RWPE2 (cell line): ENCODE results near the gene TTF2.

Source experiments
- ATAC-seq: fragments of 200-7000 bp; cut with Tn5 transposase; 3 replicates; pipeline ENCODE4 v1.9.1; 2021; ENCODE audit warnings: low read depth
- DNase-seq: peaks from one replicate; pipeline ENCODE4 v3.0.0-alpha.2; 2020; ENCODE audit warnings: low spot score
- H3K27ac ChIP-seq: fragments of 450-650 bp; 2 replicates; pipeline ENCODE4 v1.5.1; 2017; ENCODE audit warnings: mild to moderate bottlenecking; ENCODE audit not compliant: poor library complexity, severe bottlenecking
- H3K27me3 ChIP-seq: fragments of 250-450 bp; sonication (Bioruptor Pico); 2 replicates; pipeline ENCODE4 v1.5.1; 2021; ENCODE audit warnings: mild to moderate bottlenecking, moderate library complexity; ENCODE audit not compliant: insufficient read depth, poor library complexity, severe bottlenecking
- H3K36me3 ChIP-seq: fragments of 250-450 bp; sonication (Bioruptor Pico); 2 replicates; pipeline ENCODE4 v1.5.1; 2020; ENCODE audit warnings: low read depth, mild to moderate bottlenecking, moderate library complexity
- H3K4me1 ChIP-seq: fragments of 250-450 bp; sonication (Bioruptor Pico); 2 replicates; pipeline ENCODE4 v1.5.1; 2021; ENCODE audit warnings: mild to moderate bottlenecking, moderate library complexity; ENCODE audit not compliant: insufficient read depth, poor library complexity, severe bottlenecking
- H3K4me3 ChIP-seq: fragments of 250-450 bp; sonication (Bioruptor Pico); 2 replicates; pipeline ENCODE4 v1.5.1; 2021; ENCODE audit warnings: mild to moderate bottlenecking, moderate library complexity; ENCODE audit not compliant: severe bottlenecking
- H3K9me3 ChIP-seq: fragments of 250-450 bp; sonication (Bioruptor Pico); 2 replicates; pipeline ENCODE4 v1.5.1; 2021; ENCODE audit warnings: mild to moderate bottlenecking, moderate library complexity; ENCODE audit not compliant: severe bottlenecking
- TF ChIP-seq, protein P1 (sequence below): fragments of 450-650 bp; IDR thresholded peaks from one replicate; pipeline ENCODE4 v1.5.1; 2017; ENCODE audit warnings: mild to moderate bottlenecking, moderate library complexity; ENCODE audit not compliant: poor library complexity, severe bottlenecking

TTF2 gene

GRCh38 chr1:117135329-117135728, 75.2 kb downstream of the TTF2 start:
- Histone ChIP-seq H3K4me1 (no peaks in the 10 kb centered on the region), H3K4me3 (no peak overlapping the region), H3K9me3 (no peaks in the 10 kb centered on the region), H3K36me3 (no peaks in the 10 kb centered on the region), H3K27me3 (no peaks in the 10 kb centered on the region), H3K27ac (no peak overlapping the region)
- TF ChIP-seq, protein P1, sequence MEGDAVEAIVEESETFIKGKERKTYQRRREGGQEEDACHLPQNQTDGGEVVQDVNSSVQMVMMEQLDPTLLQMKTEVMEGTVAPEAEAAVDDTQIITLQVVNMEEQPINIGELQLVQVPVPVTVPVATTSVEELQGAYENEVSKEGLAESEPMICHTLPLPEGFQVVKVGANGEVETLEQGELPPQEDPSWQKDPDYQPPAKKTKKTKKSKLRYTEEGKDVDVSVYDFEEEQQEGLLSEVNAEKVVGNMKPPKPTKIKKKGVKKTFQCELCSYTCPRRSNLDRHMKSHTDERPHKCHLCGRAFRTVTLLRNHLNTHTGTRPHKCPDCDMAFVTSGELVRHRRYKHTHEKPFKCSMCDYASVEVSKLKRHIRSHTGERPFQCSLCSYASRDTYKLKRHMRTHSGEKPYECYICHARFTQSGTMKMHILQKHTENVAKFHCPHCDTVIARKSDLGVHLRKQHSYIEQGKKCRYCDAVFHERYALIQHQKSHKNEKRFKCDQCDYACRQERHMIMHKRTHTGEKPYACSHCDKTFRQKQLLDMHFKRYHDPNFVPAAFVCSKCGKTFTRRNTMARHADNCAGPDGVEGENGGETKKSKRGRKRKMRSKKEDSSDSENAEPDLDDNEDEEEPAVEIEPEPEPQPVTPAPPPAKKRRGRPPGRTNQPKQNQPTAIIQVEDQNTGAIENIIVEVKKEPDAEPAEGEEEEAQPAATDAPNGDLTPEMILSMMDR, result no peak
- DNase-seq (no peak), ATAC-seq (no peak)

DNA sequence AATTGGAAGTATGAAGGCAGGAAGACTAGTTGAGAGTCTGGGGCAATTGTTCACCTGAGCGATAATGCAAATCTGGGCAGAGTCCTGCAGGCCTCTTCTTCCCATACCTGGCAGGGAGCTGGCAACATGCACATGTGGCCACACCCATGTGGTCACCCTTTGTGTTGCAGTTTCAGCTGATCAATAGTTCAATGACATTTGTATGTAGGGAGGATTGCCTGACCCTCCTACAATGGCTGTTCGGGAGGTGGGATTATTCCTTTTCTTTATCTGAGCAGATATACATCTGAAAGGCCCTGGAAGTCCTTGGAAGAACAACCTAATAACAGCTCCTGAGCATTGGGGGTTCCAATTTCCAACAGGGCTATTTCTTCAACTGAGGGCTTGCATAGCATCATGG, 76.6 kb downstream of the TTF2 start:
- Histone ChIP-seq H3K27me3 (no peaks in the 10 kb centered on the region), H3K27ac (no peak overlapping the region), H3K4me1 (no peaks in the 10 kb centered on the region), H3K9me3 (no peaks in the 10 kb centered on the region), H3K36me3 (no peaks in the 10 kb centered on the region), H3K4me3 (no peak overlapping the region)
- ATAC-seq (no peak), DNase-seq (no peak)
- TF ChIP-seq, protein P1, result no peak

DNA sequence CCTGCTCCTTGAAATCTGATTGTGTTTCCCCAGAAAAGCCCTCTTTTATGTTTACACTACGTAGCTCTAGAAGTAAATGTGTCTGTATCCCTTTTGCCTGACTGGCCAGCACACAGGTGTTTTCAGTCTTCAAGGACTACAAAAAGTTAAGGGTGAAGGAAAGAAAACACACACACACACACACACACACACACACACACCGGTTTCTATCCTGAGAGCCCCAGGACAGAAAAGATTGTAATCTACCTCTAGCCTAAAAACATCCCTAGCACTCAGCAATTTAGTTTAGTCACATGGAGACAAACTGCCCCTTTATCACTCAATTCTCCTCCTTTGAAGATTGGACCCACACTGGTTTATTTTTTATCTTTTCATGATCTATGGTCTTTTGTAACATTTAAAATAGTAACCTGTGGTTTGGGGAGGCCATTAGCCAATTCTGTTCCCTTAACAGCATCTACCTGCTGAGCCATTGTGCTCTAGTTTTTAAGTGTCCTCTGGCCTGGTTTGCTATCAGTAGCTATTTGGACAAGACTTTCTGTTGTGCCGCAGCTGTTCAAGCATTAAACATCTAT, 77.2 kb downstream of the TTF2 start:
- TF ChIP-seq, protein P1, result no peak
- no peaks in the 10 kb centered on the region for H3K36me3 ChIP-seq
- H3K9me3 ChIP-seq, result no peaks in the 10 kb centered on the region
- no peak overlapping the region for H3K4me3 ChIP-seq
- H3K4me1 ChIP-seq, result no peaks in the 10 kb centered on the region
- DNase-seq (no peak), ATAC-seq (no peak)
- H3K27me3 ChIP-seq, result no peaks in the 10 kb centered on the region
- H3K27ac ChIP-seq, result no peak overlapping the region

- H3K36me3 ChIP-seq, result no peaks in the 10 kb centered on the region
- no peak overlapping the region for H3K27ac ChIP-seq
- no peaks in the 10 kb centered on the region for H3K9me3 ChIP-seq
- H3K27me3 ChIP-seq, result no peaks in the 10 kb centered on the region
- H3K4me1 ChIP-seq, result no peaks in the 10 kb centered on the region
- ATAC-seq, result no peak
- no peak for DNase-seq
- TF ChIP-seq, protein P1, result no peak
- H3K4me3 ChIP-seq, result no peak overlapping the region
These were observed 78.0 kb downstream of the TTF2 start for GRCh38 chr1:117138106-117138505.

GRCh38 chr1:117138561-117138960, 78.4 kb downstream of the TTF2 start:
- Histone ChIP-seq H3K36me3 (no peaks in the 10 kb centered on the region), H3K9me3 (no peaks in the 10 kb centered on the region), H3K4me1 (no peaks in the 10 kb centered on the region), H3K27ac (no peak overlapping the region), H3K4me3 (no peak overlapping the region), H3K27me3 (no peaks in the 10 kb centered on the region)
- DNase-seq, result no peak
- TF ChIP-seq, protein P1, result no peak
- no peak for ATAC-seq
